Uterus (tissue), 4 donors: ENCODE results near the gene HDAC7. TPM values are rescaled to one million over a fixed set of nuclear protein-coding genes. Genes with fewer than 3 reads are reported as not detected.

Source experiments
- DNase-seq, 2 donors: peaks; one replicate each; pipeline ENCODE4 v3.0.0-alpha.2; 2019 to 2020
- H3K27ac ChIP-seq, 2 donors: fragments of 200-600 bp; sonication (generic); 1 replicate in 1 of 2; 2 replicates in 1 of 2; pipeline ENCODE4 v1.5.1; 2016 to 2018
- H3K27me3 ChIP-seq, 2 donors: fragments of 200-600 bp; sonication (generic); one replicate each; pipeline ENCODE4 v1.5.1; 2018 to 2019; ENCODE audit warnings: control low read depth in 1 of 2
- H3K36me3 ChIP-seq, 2 donors: fragments of 200-600 bp; sonication (generic); one replicate each; pipeline ENCODE4 v1.5.1; 2019; ENCODE audit warnings: control low read depth in 1 of 2
- H3K4me1 ChIP-seq, 2 donors: fragments of 200-600 bp; sonication (generic); one replicate each; pipeline ENCODE4 v1.5.1; 2018 to 2019; ENCODE audit warnings: control low read depth in 1 of 2
- H3K4me3 ChIP-seq, 2 donors: fragments of 200-600 bp; sonication (generic); 1 replicate in 1 of 2; 2 replicates in 1 of 2; pipeline ENCODE4 v1.5.1; 2018 to 2019; ENCODE audit warnings: mild to moderate bottlenecking in 1 of 2
- H3K9me3 ChIP-seq, 2 donors: fragments of 200-600 bp; sonication (generic); one replicate each; pipeline ENCODE4 v1.5.1; 2019; ENCODE audit warnings: control low read depth in 1 of 2
- CTCF ChIP-seq, 4 experiments: fragments of 200-600 bp in 2 of 4; fragments of 450-650 bp in 2 of 4; sonication (generic) in 2 of 4; IDR thresholded peaks; one replicate each; pipeline ENCODE4 v1.5.1; 2016 to 2019; ENCODE audit warnings: antibody characterized with exemption in 4 of 4, mild to moderate bottlenecking in 2 of 4, moderate library complexity in 1 of 4
- POLR2A ChIP-seq, 2 donors: fragments of 450-650 bp; IDR thresholded peaks; one replicate each; pipeline ENCODE4 v1.6.1; 2016; ENCODE audit warnings: antibody characterized with exemption in 2 of 2, mild to moderate bottlenecking in 1 of 2, moderate library complexity in 1 of 2
- intact Hi-C: fragments of 100-400 bp; cut with DNase I; formaldehyde crosslinking; loops from one replicate; pipeline ENCODE4 v1.15.1; 2023; ENCODE audit warnings: low total_unique reads
- total RNA-seq, 4 donors: library from RNA; depleted of rRNA in 3 of 4; stranded (reverse); fragments of >200 nt in 3 of 4; gene quantifications; one replicate each; pipeline versions ENCODE4 v1.1.0 to v1.2.4, GENCODE V29; 2014 to 2023
- donor health status: DM: yes; HTN: yes; CAD: no.

HDAC7 gene
- total RNA-seq, 4 donors from 2014 or later = 33.0 to 191 (median 42.5) TPM

GRCh38 chr12:47748899-47749298, 70.8 kb downstream of the HDAC7 start:
- peaks cover 0 to 3% of the 10 kb centered on the region in 2 donors for H3K4me1 ChIP-seq
- H3K4me3 ChIP-seq = no peak overlapping the region
- no peak overlapping the region for H3K27ac ChIP-seq
- no peak for DNase-seq
- TF ChIP-seq CTCF (IDR thresholded peaks at IDR 0.05) (no peak), POLR2A (IDR thresholded peaks at IDR 0.05) (no peak)
- H3K9me3 ChIP-seq = no peaks in the 10 kb centered on the region
- intact Hi-C loops = loop anchor here (10.0 kb wide), 1 partner anchor 86 kb away; no protein-coding TSS in a partner anchor
- H3K27me3 ChIP-seq = no peaks in the 10 kb centered on the region
- H3K36me3 ChIP-seq = no peaks in the 10 kb centered on the region

- H3K27ac ChIP-seq = no peak overlapping the region
- H3K9me3 ChIP-seq = no peaks in the 10 kb centered on the region
- H3K4me1 ChIP-seq = peaks cover 0 to 3% of the 10 kb centered on the region in 2 donors
- no peak for TF ChIP-seq CTCF (IDR thresholded peaks at IDR 0.05)
- no peak for TF ChIP-seq POLR2A (IDR thresholded peaks at IDR 0.05)
- no peak for DNase-seq
- intact Hi-C loops = loop anchor here (10.0 kb wide), 1 partner anchor 86 kb away; no protein-coding TSS in a partner anchor
- no peaks in the 10 kb centered on the region for H3K36me3 ChIP-seq
- H3K27me3 ChIP-seq = no peaks in the 10 kb centered on the region
- H3K4me3 ChIP-seq = no peak overlapping the region
These were observed 71.2 kb downstream of the HDAC7 start for GRCh38 chr12:47748507-47748828.

- no peaks in the 10 kb centered on the region for H3K27me3 ChIP-seq
- no peak overlapping the region for H3K27ac ChIP-seq
- H3K36me3 ChIP-seq = no peaks in the 10 kb centered on the region
- no peaks in the 10 kb centered on the region for H3K9me3 ChIP-seq
- H3K4me1 ChIP-seq = no peaks in the 10 kb centered on the region
- DNase-seq = no peak
- TF ChIP-seq CTCF (IDR thresholded peaks at IDR 0.05) (no peak), POLR2A (IDR thresholded peaks at IDR 0.05) (no peak)
- intact Hi-C loops = loop anchor here (10.0 kb wide), 1 partner anchor 87 kb away; no protein-coding TSS in a partner anchor
- H3K4me3 ChIP-seq = no peak overlapping the region
These were observed 71.9 kb downstream of the HDAC7 start for GRCh38 chr12:47747596-47748506.

GRCh38 chr12:47747126-47747525, 72.6 kb downstream of the HDAC7 start:
- no peak for DNase-seq
- Histone ChIP-seq H3K27me3 (no peaks in the 10 kb centered on the region), H3K9me3 (no peaks in the 10 kb centered on the region), H3K4me1 (no peaks in the 10 kb centered on the region), H3K4me3 (no peak overlapping the region), H3K27ac (no peak overlapping the region), H3K36me3 (no peaks in the 10 kb centered on the region)
- no peak for TF ChIP-seq POLR2A (IDR thresholded peaks at IDR 0.05)
- intact Hi-C loops = loop anchor here (10.0 kb wide), 1 partner anchor 88 kb away; no protein-coding TSS in a partner anchor

- H3K4me3 ChIP-seq = no peak overlapping the region
- no peaks in the 10 kb centered on the region for H3K4me1 ChIP-seq
- H3K27ac ChIP-seq = no peak overlapping the region
- no peaks in the 10 kb centered on the region for H3K27me3 ChIP-seq
- no peak for TF ChIP-seq POLR2A (IDR thresholded peaks at IDR 0.05)
- TF ChIP-seq CTCF (IDR thresholded peaks at IDR 0.05) = no peak
- intact Hi-C loops = loop anchor here (10.0 kb wide), 1 partner anchor 88 kb away; no protein-coding TSS in a partner anchor
- no peaks in the 10 kb centered on the region for H3K36me3 ChIP-seq
- no peaks in the 10 kb centered on the region for H3K9me3 ChIP-seq
- DNase-seq = no peak
These were observed 73.2 kb downstream of the HDAC7 start for GRCh38 chr12:47746523-47746922.
